HepG2 (cell line): Measurements from ENCODE around the gene TEX35. TPM values are rescaled to one million over a fixed set of nuclear protein-coding genes. Genes with fewer than 3 reads are reported as not detected.

Experiments
- ATAC-seq: fragments of 200-7000 bp; cut with Tn5 transposase; 3 replicates; pipeline ENCODE4 v1.9.1; 2020; ENCODE audit warnings: mild to moderate bottlenecking, moderate library complexity
- BruUV-seq: library from RNA; stranded (reverse); fragments of 400-500 nt; replicated peaks from 2 replicates; lab custom pipeline; 2021; lab: Mats Ljungman, UMichigan
- CTCF ChIA-PET: fragments of 300-600 bp; formaldehyde crosslinking; extraction: SDS; loops from one replicate; lab custom pipeline; 2021; ENCODE audit warnings: low total read pairs, inconsistent platforms, low intra/inter-chr PET ratio; lab: Yijun Ruan, JAX
- POLR2A ChIA-PET: fragments of 350-600 bp; sonication (Branson Sonifier 250); formaldehyde crosslinking; loops from one replicate; lab custom pipeline; 2020; ENCODE audit warnings: antibody characterized with exemption, inconsistent platforms; lab: Yijun Ruan, JAX
- DNase-seq: peaks from one replicate; pipeline ENCODE4 v3.0.0-alpha.2; 2015; ENCODE audit warnings: low spot score
- FAIRE-seq: peaks from 3 replicates; lab custom pipeline; 2011; peaks lifted over from hg19 to GRCh38; lab: Jason Lieb, UNC
- H2AFZ ChIP-seq: one replicate; pipeline ENCODE4 v1.6.1; 2011; ENCODE audit warnings: low read length, inconsistent platforms
- H3K27ac ChIP-seq: fragments of 300-600 bp; 3 replicates; pipeline ENCODE4 v1.8.0; 2011; ENCODE audit warnings: mixed run types, mild to moderate bottlenecking, mixed read lengths, low read length, inconsistent platforms; ENCODE audit not compliant: insufficient read depth; ENCODE audit errors: extremely low read length
- H3K27me3 ChIP-seq, 2 experiments: fragments of 200-600 bp in 1 of 2; 2 replicates in 1 of 2; 3 replicates in 1 of 2; pipeline versions ENCODE4 v1.6.0 to v1.8.0; 2011; ENCODE audit warnings: low read length in 2 of 2, mild to moderate bottlenecking in 2 of 2, moderate library complexity in 2 of 2, inconsistent platforms in 1 of 2; ENCODE audit not compliant: insufficient read depth in 2 of 2, control insufficient read depth in 1 of 2
- H3K36me3 ChIP-seq, 2 experiments: fragments of 200-600 bp in 1 of 2; replicated peaks in 1 of 2; 2 replicates in 1 of 2; 3 replicates in 1 of 2; pipeline versions ENCODE4 v1.5.1 to v1.8.0; 2011; ENCODE audit warnings: low read length in 2 of 2, inconsistent platforms in 1 of 2; ENCODE audit not compliant: insufficient read depth in 2 of 2, control insufficient read depth in 1 of 2
- H3K4me1 ChIP-seq: 2 replicates; pipeline ENCODE4 v1.5.1; 2012; ENCODE audit warnings: low read length, inconsistent platforms; ENCODE audit not compliant: insufficient read depth
- H3K4me2 ChIP-seq: 2 replicates; pipeline ENCODE4 v1.6.0; 2011; ENCODE audit warnings: low read depth, low read length, inconsistent platforms
- H3K4me3 ChIP-seq, 3 experiments: fragments of 200-600 bp in 1 of 3; sonication (generic), shearing (Covaris generic) in 1 of 3; replicated peaks in 1 of 3; 2 replicates each; pipeline ENCODE4 v1.5.1; 2011 to 2016; ENCODE audit warnings: low read length in 3 of 3, inconsistent platforms in 2 of 3, low read depth in 2 of 3, mild to moderate bottlenecking in 2 of 3, control low read depth in 1 of 3, mixed read lengths in 1 of 3; ENCODE audit not compliant: insufficient read depth in 1 of 3
- H3K79me2 ChIP-seq: one replicate; pipeline ENCODE4 v1.6.1; 2011; ENCODE audit warnings: low read length, inconsistent platforms; ENCODE audit not compliant: insufficient read depth
- H3K9ac ChIP-seq: 2 replicates; pipeline ENCODE4 v1.6.0; 2011; ENCODE audit warnings: mild to moderate bottlenecking, low read depth, low read length, inconsistent platforms; ENCODE audit not compliant: insufficient read depth
- H3K9me3 ChIP-seq: 2 replicates; pipeline ENCODE4 v1.5.1; 2012; ENCODE audit warnings: mild to moderate bottlenecking, low read length
- H4K20me1 ChIP-seq: 2 replicates; pipeline ENCODE4 v1.6.0; 2011; ENCODE audit warnings: inconsistent platforms, mild to moderate bottlenecking, low read length, moderate library complexity; ENCODE audit not compliant: insufficient read depth
- FOXK2 ChIP-seq: fragments of 450-650 bp; IDR thresholded peaks from 2 replicates; pipeline ENCODE4 v1.6.1; 2016
- NCOA2 ChIP-seq: sonication (generic); formaldehyde crosslinking; IDR thresholded peaks from 2 replicates; pipeline ENCODE4 v1.8.0; 2022; ENCODE audit warnings: inconsistent platforms
- NR3C1 ChIP-seq: sonication (generic); formaldehyde crosslinking; IDR thresholded peaks from 2 replicates; pipeline ENCODE4 v1.4.0; 2020; ENCODE audit warnings: missing genetic modification reagents
- RARA ChIP-seq: IDR thresholded peaks from 2 replicates; pipeline ENCODE4 v1.6.1; 2016; ENCODE audit warnings: missing genetic modification reagents, missing compliant biosample characterization
- SRY ChIP-seq: sonication (generic); formaldehyde crosslinking; IDR thresholded peaks from 2 replicates; pipeline ENCODE4 v1.8.0; 2022; ENCODE audit warnings: mild to moderate bottlenecking, missing genetic modification reagents
- TBX3 ChIP-seq: fragments of 450-650 bp; IDR thresholded peaks from 2 replicates; pipeline ENCODE4 v1.6.1; 2017; ENCODE audit warnings: antibody characterized with exemption, mild to moderate bottlenecking, inconsistent platforms, borderline replicate concordance
- YY1 ChIP-seq: IDR thresholded peaks from 2 replicates; pipeline ENCODE4 v1.6.1; 2011; ENCODE audit warnings: low read length, low read depth, moderate library complexity, mild to moderate bottlenecking; ENCODE audit not compliant: insufficient read depth, insufficient replicate concordance
- ZBTB7A ChIP-seq: sonication (generic); formaldehyde crosslinking; IDR thresholded peaks from 2 replicates; pipeline ENCODE4 v1.8.0; 2022; ENCODE audit warnings: mild to moderate bottlenecking, missing genetic modification reagents
- ZNF567 ChIP-seq: sonication (generic); formaldehyde crosslinking; IDR thresholded peaks from 2 replicates; pipeline ENCODE4 v1.8.1; 2023; ENCODE audit warnings: mild to moderate bottlenecking, missing genetic modification reagents, borderline replicate concordance
- ZNF709 ChIP-seq: sonication (generic); formaldehyde crosslinking; IDR thresholded peaks from 2 replicates; pipeline ENCODE4 v1.5.0; 2020; ENCODE audit warnings: mild to moderate bottlenecking, missing genetic modification reagents
- WGBS: methylation state at CpG from one replicate; pipeline ENCODE4 v1.1.6; 2017; ENCODE audit warnings: low lambda C conversion rate; 5-methylcytosine and 5-hydroxymethylcytosine counted together
- in situ Hi-C: cut with HindIII; loops from 2 replicates; pipeline ENCODE4 v1.10.0; 2017; ENCODE audit warnings: low pct_unique_long_range_greater_than_20kb; ENCODE audit not compliant: extremely low pct_ligation_motif_present
- intact Hi-C: fragments of 100-400 bp; cut with micrococcal nuclease; formaldehyde crosslinking; loops from one replicate; pipeline ENCODE4 v1.10.0; 2022; ENCODE audit not compliant: unreplicated experiment
- polyA plus RNA-seq, 8 experiments: library from polyadenylated mRNA; depleted of rRNA in 3 of 8; stranded (reverse) in 7 of 8; unstranded in 1 of 8; fragments of >200 nt; fragmentation: Illumina TruSeq in 4 of 8; extraction: Trizol in 4 of 8; gene quantifications; 2 replicates each; pipeline versions ENCODE4 v1.2.1 to v1.2.3, GENCODE V29; 2011 to 2016; ENCODE audit warnings: low read depth in 4 of 8, missing spikeins in 1 of 8, mixed read lengths in 1 of 8; ENCODE audit not compliant: insufficient read depth in 1 of 8
- total RNA-seq, 5 experiments: library from RNA; depleted of rRNA; stranded (reverse); fragments of >200 nt; fragmentation: Illumina TruSeq; extraction: Trizol; gene quantifications; 2 replicates each; pipeline ENCODE4 v1.2.3, GENCODE V29; 2016; ENCODE audit warnings: low read depth in 1 of 5
- TF ChIP-seq, protein P1 (sequence below): sonication (generic); formaldehyde crosslinking; IDR thresholded peaks from 2 replicates; pipeline ENCODE4 v1.4.0; 2020; ENCODE audit warnings: missing genetic modification reagents
- TF ChIP-seq, protein P2 (sequence below): sonication (generic); IDR thresholded peaks from 2 replicates; pipeline ENCODE4 v1.6.1; 2016; ENCODE audit warnings: low read depth, borderline replicate concordance
- TF ChIP-seq, protein P3 (sequence below): sonication (generic); formaldehyde crosslinking; IDR thresholded peaks from 2 replicates; pipeline ENCODE4 v1.4.0; 2020; ENCODE audit warnings: mild to moderate bottlenecking, missing genetic modification reagents
- TF ChIP-seq, protein P4 (sequence below): IDR thresholded peaks from 2 replicates; pipeline ENCODE4 v1.6.1; 2012; ENCODE audit warnings: inconsistent platforms

Gene TEX35
- total and polyA plus RNA-seq, 2 of the 13 experiments (the other 11 are each of a cell fraction or from before 2014, with no cell fraction given): not detected

DNA sequence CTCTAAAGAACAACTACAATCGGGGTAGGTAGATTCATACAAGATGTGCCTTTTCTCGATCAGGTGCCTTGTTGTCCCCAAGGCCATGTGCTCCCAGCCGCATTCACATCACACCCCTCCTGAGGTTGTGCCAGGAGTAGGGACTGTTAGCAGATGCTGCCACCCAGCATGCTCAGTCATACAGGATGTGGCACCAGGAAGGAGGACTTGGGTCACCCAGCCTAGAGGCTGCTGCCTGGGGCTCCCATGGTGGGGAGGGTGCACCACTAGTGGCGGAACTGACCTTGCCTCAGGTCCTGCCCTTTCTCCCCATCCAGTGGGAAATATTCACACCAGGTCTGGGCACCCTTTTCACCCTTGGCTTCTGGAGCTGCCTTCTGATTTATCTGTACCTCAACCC lies 8.3 kb downstream of the TEX35 start:
- no peaks in the 10 kb centered on the region for H3K79me2 ChIP-seq
- no peaks in the 10 kb centered on the region for H4K20me1 ChIP-seq
- no peaks in the 10 kb centered on the region for H3K4me1 ChIP-seq
- FAIRE-seq: no peak
- in situ Hi-C loops: no loop called here
- TF ChIP-seq, protein P1, sequence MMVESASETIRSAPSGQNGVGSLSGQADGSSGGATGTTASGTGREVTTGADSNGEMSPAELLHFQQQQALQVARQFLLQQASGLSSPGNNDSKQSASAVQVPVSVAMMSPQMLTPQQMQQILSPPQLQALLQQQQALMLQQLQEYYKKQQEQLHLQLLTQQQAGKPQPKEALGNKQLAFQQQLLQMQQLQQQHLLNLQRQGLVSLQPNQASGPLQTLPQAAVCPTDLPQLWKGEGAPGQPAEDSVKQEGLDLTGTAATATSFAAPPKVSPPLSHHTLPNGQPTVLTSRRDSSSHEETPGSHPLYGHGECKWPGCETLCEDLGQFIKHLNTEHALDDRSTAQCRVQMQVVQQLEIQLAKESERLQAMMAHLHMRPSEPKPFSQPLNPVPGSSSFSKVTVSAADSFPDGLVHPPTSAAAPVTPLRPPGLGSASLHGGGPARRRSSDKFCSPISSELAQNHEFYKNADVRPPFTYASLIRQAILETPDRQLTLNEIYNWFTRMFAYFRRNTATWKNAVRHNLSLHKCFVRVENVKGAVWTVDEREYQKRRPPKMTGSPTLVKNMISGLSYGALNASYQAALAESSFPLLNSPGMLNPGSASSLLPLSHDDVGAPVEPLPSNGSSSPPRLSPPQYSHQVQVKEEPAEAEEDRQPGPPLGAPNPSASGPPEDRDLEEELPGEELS (CRISPR knock-in tag): no peak
- TF ChIP-seq ZNF567 (CRISPR knock-in tag) (no peak), TBX3 (no peak), ZNF709 (CRISPR knock-in tag) (no peak), FOXK2 (no peak), ZBTB7A (CRISPR knock-in tag) (no peak), RARA (CRISPR knock-in tag) (no peak), YY1 (no peak), NR3C1 (no peak), NCOA2 (CRISPR knock-in tag) (no peak), SRY (no peak)
- TF ChIP-seq, protein P2, sequence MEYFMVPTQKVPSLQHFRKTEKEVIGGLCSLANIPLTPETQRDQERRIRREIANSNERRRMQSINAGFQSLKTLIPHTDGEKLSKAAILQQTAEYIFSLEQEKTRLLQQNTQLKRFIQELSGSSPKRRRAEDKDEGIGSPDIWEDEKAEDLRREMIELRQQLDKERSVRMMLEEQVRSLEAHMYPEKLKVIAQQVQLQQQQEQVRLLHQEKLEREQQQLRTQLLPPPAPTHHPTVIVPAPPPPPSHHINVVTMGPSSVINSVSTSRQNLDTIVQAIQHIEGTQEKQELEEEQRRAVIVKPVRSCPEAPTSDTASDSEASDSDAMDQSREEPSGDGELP: no peak
- TF ChIP-seq, protein P3, sequence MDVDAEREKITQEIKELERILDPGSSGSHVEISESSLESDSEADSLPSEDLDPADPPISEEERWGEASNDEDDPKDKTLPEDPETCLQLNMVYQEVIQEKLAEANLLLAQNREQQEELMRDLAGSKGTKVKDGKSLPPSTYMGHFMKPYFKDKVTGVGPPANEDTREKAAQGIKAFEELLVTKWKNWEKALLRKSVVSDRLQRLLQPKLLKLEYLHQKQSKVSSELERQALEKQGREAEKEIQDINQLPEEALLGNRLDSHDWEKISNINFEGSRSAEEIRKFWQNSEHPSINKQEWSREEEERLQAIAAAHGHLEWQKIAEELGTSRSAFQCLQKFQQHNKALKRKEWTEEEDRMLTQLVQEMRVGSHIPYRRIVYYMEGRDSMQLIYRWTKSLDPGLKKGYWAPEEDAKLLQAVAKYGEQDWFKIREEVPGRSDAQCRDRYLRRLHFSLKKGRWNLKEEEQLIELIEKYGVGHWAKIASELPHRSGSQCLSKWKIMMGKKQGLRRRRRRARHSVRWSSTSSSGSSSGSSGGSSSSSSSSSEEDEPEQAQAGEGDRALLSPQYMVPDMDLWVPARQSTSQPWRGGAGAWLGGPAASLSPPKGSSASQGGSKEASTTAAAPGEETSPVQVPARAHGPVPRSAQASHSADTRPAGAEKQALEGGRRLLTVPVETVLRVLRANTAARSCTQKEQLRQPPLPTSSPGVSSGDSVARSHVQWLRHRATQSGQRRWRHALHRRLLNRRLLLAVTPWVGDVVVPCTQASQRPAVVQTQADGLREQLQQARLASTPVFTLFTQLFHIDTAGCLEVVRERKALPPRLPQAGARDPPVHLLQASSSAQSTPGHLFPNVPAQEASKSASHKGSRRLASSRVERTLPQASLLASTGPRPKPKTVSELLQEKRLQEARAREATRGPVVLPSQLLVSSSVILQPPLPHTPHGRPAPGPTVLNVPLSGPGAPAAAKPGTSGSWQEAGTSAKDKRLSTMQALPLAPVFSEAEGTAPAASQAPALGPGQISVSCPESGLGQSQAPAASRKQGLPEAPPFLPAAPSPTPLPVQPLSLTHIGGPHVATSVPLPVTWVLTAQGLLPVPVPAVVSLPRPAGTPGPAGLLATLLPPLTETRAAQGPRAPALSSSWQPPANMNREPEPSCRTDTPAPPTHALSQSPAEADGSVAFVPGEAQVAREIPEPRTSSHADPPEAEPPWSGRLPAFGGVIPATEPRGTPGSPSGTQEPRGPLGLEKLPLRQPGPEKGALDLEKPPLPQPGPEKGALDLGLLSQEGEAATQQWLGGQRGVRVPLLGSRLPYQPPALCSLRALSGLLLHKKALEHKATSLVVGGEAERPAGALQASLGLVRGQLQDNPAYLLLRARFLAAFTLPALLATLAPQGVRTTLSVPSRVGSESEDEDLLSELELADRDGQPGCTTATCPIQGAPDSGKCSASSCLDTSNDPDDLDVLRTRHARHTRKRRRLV (CRISPR knock-in tag): no peak
- TF ChIP-seq, protein P4, sequence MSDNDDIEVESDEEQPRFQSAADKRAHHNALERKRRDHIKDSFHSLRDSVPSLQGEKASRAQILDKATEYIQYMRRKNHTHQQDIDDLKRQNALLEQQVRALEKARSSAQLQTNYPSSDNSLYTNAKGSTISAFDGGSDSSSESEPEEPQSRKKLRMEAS: no peak
- no peak for ATAC-seq
- no peak overlapping the region for H3K27ac ChIP-seq
- DNase-seq: no peak
- intact Hi-C loops: no loop called here
- H3K27me3 ChIP-seq: peaks cover 0 to 9% of the 10 kb centered on the region in 2 experiments; a peak in 2 of 5 replicates
- BruUV-seq: no TSS peak
- CTCF ChIA-PET: no interaction called here
- H3K36me3 ChIP-seq: no peaks in the 10 kb centered on the region
- POLR2A ChIA-PET: no interaction called here
- 48% methylated on average over 3 of the region's 4 CpGs for WGBS
- H3K9ac ChIP-seq: no peak overlapping the region
- H3K4me3 ChIP-seq: no peak overlapping the region
- H3K4me2 ChIP-seq: no peak overlapping the region; the same call in 1 of the 2 replicates
- no peak overlapping the region for H2AFZ ChIP-seq
- H3K9me3 ChIP-seq: no peaks in the 10 kb centered on the region
